Dedifferentiated amniotic fluid mesenchymal stem cell (primary cell): ENCODE data around the gene SRRM5.
"Not testable (repeated sequence)": the region's sequence is repeated elsewhere in the genome, so short reads cannot be mapped to it uniquely, and the experiment has no call there.

ENCODE experiments used
- DNase-seq: peaks from one replicate; pipeline ENCODE4 v3.0.0-alpha.2; 2016; ENCODE audit errors: extremely low spot score

Gene SRRM5

DNA sequence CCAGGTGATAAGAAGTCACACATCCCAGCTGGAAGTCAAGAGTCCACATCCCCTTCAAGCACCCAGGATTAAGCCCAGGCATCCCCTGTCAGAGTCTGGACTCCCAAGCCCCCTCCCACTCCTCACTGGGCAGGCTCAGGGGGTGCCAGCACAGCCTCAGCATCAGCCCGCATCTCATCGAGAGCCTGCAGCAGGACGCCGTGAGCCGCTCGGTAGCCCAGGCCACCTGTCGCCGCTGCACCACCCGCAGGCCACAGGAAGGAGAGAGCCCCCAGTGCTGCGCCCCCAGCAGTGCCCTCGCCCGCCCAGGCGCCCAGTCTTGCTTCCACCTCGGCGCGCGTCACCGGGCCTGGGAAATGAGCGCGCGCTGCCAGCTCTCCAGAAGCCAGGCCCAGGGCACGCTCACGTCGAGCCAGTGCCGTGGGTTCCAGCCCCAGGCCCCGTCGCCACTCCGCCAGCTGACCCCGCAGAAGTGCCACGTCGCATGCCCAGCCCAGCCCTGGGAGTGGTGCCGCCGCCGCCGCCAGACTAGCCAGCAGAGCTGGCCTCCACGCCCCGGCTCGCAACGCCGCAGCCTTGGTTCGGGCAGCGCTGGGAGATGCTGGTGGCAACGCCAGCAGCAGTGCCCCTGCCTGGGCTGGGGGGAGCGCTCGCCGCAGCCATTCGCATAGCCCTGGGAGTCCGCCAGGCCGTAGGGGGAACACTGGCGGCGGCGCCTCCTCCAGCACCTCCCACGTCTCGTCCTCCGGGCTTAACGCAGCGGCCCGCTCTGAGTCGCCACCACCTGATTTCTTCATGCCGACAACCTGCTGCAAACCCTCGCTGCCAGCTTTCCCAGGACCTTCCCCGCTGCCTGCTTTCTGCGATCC, 19.8 kb upstream of the SRRM5 start:
- no peak for DNase-seq

DNA sequence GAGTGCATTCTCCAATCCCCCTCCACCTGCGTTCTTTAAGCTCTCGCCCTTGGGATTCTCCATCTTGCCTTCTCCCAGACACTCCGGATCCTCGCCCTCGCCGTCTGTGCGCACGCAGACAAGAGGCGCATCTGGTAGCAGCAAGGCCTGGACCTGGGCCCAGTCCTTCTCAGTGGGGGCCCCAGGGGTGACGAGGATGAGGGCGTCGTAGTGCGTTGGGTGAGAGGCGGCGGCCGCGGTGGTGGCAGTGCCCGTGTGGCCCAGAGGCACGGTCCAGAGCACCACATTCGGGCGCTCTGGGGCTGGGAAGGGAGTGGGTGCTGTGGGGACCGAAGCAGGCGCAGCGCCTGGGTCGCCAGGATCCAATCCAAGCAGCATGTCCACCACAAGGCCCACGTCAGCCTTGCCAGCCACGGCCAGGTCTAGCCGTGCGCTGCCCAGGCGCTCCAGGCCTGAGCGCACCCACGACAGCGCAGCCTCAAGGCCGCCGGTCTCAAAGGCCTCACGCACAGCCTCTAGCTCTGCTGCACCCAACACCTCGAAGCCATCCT, 19.0 kb upstream of the SRRM5 start:
- DNase-seq, result no peak

DNA sequence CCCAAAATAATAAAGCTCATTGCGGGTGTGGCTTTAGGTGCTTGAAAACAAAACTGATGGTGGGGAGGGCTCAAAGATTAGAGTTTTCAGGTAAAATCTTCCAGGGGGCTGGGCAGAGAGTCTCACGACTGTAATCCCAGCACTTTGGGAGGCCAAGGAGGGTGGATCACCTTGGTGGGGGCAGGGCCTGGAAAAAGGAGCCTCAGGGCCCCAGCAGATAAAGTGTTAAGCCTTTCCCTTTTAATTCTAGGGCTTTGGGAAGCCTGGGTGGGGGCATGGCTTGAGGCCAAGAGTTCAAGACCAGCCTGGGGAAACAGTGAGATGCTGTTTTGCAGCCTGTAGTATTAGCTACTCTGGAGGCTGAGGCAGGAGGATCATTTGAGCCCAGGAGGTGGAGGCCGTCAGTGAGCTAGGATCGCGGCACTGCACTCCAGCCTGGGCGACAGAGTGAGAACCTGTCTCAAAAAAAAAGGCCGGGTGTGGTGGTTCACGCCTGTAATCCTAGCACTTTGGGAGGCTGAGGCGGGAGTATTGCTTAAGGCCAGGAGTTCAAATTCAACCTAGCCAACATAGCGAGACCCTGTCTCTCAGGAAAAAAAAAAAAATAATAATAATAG, 17.7 kb upstream of the SRRM5 start:
- DNase-seq, result no peak

GRCh38 chr19:43594710-43595604, 16.9 kb upstream of the SRRM5 start:
- peak; percentile 38 for DNase-seq

DNA sequence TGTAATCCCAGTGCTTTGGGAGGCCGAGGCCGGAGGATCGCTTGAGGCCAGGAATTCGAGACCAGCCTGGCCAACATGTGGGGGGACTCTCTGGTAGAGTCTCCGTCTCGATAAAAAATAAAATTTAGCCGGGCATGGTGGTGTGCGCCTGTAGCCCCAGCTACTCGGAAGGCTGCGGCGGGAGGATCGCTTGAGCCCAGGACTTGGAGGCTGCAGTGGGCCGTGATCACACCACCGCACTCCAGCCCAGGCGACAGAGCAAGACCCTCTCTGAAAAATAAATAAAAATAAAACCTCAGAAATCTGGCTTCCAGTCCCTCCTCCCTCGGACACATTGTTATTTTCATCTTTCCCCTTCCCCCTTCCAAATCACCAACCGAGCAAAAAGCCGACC, 16.3 kb upstream of the SRRM5 start:
- no peak for DNase-seq

GRCh38 chr19:43595999-43596841, 15.7 kb upstream of the SRRM5 start, which contains the start of the genes IRGQ and ZNF576:
Gene IRGQ (minus strand): TSS chr19:43596134. CDS start chr19:43595338, 796 bp downstream.
Gene ZNF576 (plus strand): TSS chr19:43596595. CDS start chr19:43597109, 514 bp downstream.
- peak; percentile 99 for DNase-seq

DNA sequence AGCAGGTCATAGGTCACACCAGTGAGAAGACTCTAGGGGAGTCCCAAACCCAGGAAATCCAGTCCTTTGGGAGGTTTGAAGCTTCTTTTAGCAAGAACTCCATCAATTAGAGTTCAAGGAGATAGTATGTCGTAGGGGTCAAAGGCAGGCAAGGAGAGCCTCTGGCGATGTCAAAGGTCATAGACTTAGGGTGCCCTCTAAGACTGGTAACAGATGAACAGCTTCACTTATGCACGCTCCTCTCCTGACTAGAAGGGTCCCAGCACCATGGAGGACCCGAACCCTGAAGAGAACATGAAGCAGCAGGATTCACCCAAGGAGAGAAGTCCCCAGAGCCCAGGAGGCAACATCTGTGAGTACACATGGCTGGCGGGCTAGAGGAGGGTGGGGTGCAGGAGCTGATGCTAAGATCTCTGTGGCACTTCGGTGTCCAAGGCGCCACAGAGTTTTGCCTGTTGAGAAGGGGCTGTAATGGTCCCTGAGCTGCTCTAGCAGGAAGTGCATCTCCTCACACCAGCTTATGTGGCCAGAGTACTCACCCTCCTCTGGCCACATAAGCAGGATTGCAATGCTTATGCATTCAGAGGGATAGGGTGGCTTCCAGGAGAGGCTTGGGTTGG, 14.9 kb upstream of the SRRM5 start:
- DNase-seq, result no peak

DNA sequence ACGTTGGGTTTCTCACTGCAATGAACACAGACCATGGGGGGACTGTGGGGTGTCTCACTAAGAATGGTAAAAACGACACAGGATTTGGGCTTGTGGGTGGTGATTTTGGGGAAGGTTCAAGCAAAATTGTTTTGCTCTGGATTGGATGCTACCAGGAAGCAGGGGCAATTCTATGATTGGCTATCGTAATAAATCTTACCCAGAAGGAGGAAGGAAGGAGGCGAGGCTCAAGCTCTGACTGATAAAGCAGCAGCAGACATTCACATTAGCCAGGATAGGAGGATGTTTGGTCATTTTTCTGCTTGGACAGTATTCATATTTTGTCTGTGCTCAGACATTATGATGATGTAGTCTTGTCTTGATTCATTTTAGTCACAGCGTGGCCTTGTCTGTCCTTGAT, 14.0 kb upstream of the SRRM5 start:
- DNase-seq, result no peak

DNA sequence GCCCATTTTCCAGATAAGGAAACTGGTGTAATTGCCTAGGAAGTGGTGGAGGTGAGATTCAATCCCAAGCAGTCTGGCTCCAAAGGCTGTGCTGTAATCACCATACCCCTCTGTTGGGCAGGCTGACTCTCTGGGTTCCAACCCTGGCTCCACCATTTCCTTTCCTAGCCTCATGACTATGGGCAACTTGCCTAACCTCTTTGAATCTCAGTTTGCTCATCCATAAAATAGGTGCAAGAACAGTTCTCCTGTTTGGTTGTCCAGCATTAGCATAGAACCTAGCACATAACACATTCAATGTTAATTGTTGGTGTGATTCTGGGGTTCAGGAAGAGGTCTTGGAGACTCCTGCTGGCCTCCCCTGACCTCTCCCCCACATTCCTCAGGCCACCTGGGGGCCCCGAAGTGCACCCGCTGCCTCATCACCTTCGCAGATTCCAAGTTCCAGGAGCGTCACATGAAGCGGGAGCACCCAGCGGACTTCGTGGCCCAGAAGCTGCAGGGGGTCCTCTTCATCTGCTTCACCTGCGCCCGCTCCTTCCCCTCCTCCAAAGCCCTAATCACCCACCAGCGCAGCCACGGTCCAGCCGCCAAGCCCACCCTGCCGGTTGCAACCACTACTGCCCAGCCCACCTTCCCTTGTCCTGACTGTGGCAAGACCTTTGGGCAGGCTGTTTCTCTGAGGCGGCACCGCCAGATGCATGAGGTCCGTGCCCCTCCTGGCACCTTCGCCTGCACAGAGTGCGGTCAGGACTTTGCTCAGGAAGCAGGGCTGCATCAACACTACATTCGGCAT, 13.2 kb upstream of the SRRM5 start:
- DNase-seq, result no peak

GRCh38 chr19:43599635-43600295, 12.1 kb upstream of the SRRM5 start:
- no peak for DNase-seq

- not testable (repeated sequence) for DNase-seq
These were observed 11.6 kb upstream of the SRRM5 start for GRCh38 chr19:43600326-43600725.

DNA sequence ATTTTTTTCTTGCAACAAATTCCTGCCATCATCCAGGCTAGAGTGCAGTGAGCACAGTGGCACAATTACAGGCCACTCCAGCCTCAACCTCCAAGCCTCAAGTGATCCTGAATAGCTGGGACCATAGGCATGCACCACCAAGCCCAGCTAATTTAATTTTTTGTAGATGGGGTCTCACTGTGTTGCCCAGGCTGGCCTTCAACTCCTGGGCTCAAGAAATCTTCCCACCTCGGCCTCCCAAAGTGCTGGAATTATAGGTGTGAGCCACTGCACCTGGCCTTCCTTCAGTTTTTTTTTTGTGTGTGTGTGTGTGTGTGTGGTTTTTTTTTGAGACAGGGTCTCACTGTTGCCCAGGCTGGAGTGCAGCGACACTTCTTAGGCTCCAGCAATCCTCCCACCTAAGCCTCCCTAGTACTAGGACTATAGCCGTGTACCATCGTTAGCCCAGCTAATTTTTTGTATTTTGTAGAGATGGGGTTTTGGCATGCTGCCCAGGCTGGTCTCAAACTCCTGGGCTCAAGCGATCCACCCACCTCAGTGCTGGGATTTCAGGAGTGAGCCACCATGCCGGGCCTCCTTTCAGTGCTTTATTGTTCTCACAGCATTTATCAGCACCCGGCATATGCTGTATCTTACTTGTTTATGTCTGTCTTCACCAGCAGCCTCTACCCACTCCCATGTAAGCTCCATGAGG, 5.9 kb upstream of the SRRM5 start:
- DNase-seq, result no peak

GRCh38 chr19:43606569-43607229, 5.2 kb upstream of the SRRM5 start:
- no peak for DNase-seq

- no peak for DNase-seq
These were observed 4.4 kb upstream of the SRRM5 start for GRCh38 chr19:43607238-43608205.

GRCh38 chr19:43609872-43610271, 2.0 kb upstream of the SRRM5 start:
- DNase-seq, result no peak

DNA sequence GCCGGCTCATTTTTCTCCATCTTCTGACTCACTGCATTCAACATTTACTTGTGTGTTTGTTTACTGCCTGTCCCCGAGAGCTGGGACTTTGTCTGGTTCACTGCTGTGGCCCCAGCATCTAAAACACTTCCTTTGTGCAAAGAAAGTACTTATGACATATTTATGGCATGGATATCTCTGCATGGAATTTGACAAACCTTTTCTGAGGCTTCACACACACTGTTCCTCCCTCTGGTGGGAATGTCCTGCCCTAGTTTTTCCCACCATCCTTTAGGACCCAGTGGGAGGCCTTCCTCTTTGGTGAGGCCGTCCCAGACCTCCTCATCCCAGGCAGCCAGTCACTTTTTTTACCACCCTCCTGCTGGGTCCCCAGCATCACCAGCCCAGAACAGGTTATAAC, 1.4 kb upstream of the SRRM5 start:
- DNase-seq, result no peak

- DNase-seq, result no peak
These were observed 486 bp downstream of the SRRM5 start for GRCh38 chr19:43612374-43612773.
